Colonic mucosa (tissue), 4 donors: ENCODE measurements around the gene REG4. TPM values are rescaled to one million over a fixed set of nuclear protein-coding genes. Genes with fewer than 3 reads are reported as not detected.

ENCODE experiments used
- DNase-seq: peaks from one replicate; pipeline ENCODE4 v3.0.0-alpha.2; 2020
- H3K27ac ChIP-seq: fragments of 200-600 bp; one replicate; pipeline ENCODE4 v1.8.0; 2021
- H3K27me3 ChIP-seq: fragments of 200-600 bp; one replicate; pipeline ENCODE4 v1.8.0; 2021
- H3K36me3 ChIP-seq: fragments of 200-600 bp; one replicate; pipeline ENCODE4 v1.8.0; 2021
- H3K4me1 ChIP-seq: fragments of 200-600 bp; one replicate; pipeline ENCODE4 v1.8.0; 2021; ENCODE audit warnings: mild to moderate bottlenecking
- H3K4me3 ChIP-seq: fragments of 200-600 bp; one replicate; pipeline ENCODE4 v1.8.0; 2021
- H3K9ac ChIP-seq, 2 donors: one replicate each; pipeline ENCODE4 v1.7.0; 2013; ENCODE audit warnings: control low read depth in 2 of 2, low read depth in 2 of 2, low read length in 2 of 2
- H3K9me3 ChIP-seq: fragments of 200-600 bp; one replicate; pipeline ENCODE4 v1.8.0; 2021
- CTCF ChIP-seq: fragments of 200-600 bp; IDR thresholded peaks from one replicate; pipeline ENCODE4 v1.8.0; 2022; ENCODE audit warnings: antibody characterized with exemption, mild to moderate bottlenecking
- intact Hi-C: fragments of 100-400 bp; cut with DNase I; formaldehyde crosslinking; loops from one replicate; pipeline ENCODE4 v1.14.1; 2022
- total RNA-seq, 2 donors: library from RNA; stranded (reverse); fragmentation: NEBNext Ultra II Directional in 1 of 2; extraction: Animal tissue kit (Norgen Biotek cat#: 25700) in 1 of 2; gene quantifications; one replicate each; pipeline ENCODE4 v1.2.1, GENCODE V29; 2021
- donor health status: healthy.
- donor health status: DM: no; HTN: no; CAD: no.
- donor health status: DM: no; HTN: no; CAD: no.

The REG4 gene
- total RNA-seq, 2 donors from 2014 or later: 90.2 to 169 TPM

GRCh38 chr1:119797606-119798005, 13.7 kb downstream of the REG4 start:
- intact Hi-C loops: no loop called here
- H3K36me3 ChIP-seq: no peaks in the 10 kb centered on the region

GRCh38 chr1:119797162-119797561, 14.1 kb downstream of the REG4 start:
- no peak for DNase-seq
- no peak overlapping the region for H3K9ac ChIP-seq
- no peak overlapping the region for H3K4me3 ChIP-seq
- H3K27me3 ChIP-seq: no peaks in the 10 kb centered on the region
- no peaks in the 10 kb centered on the region for H3K36me3 ChIP-seq
- no peaks in the 10 kb centered on the region for H3K4me1 ChIP-seq
- no peaks in the 10 kb centered on the region for H3K9me3 ChIP-seq
- H3K27ac ChIP-seq: no peak overlapping the region
- intact Hi-C loops: no loop called here
- TF ChIP-seq CTCF: no peak

More at GRCh38 chr1:119797606-119798005, 13.7 kb downstream of the REG4 start:
- DNase-seq: no peak
- no peak overlapping the region for H3K27ac ChIP-seq
- H3K9me3 ChIP-seq: no peaks in the 10 kb centered on the region
- no peaks in the 10 kb centered on the region for H3K27me3 ChIP-seq
- no peak for TF ChIP-seq CTCF
- no peak overlapping the region for H3K9ac ChIP-seq
- H3K4me1 ChIP-seq: no peaks in the 10 kb centered on the region
- H3K4me3 ChIP-seq: no peak overlapping the region

- Histone ChIP-seq H3K27me3 (no peaks in the 10 kb centered on the region), H3K9ac (no peak overlapping the region), H3K9me3 (no peaks in the 10 kb centered on the region), H3K27ac (no peak overlapping the region), H3K4me1 (peaks cover 6% of the 10 kb centered on the region), H3K4me3 (no peak overlapping the region), H3K36me3 (no peaks in the 10 kb centered on the region)
- DNase-seq: no peak
- no peak for TF ChIP-seq CTCF
- intact Hi-C loops: no loop called here
These were observed 15.7 kb downstream of the REG4 start for GRCh38 chr1:119795261-119796200.

- Histone ChIP-seq H3K9me3 (no peaks in the 10 kb centered on the region), H3K36me3 (no peaks in the 10 kb centered on the region), H3K4me3 (no peak overlapping the region), H3K4me1 (peaks cover 10% of the 10 kb centered on the region), H3K27ac (no peak overlapping the region), H3K9ac (no peak overlapping the region), H3K27me3 (no peaks in the 10 kb centered on the region)
- intact Hi-C loops: no loop called here
- DNase-seq: no peak
- TF ChIP-seq CTCF: no peak
These were observed 16.4 kb downstream of the REG4 start for GRCh38 chr1:119794876-119795240.

- DNase-seq: no peak
- intact Hi-C loops: no loop called here
- Histone ChIP-seq H3K27ac (no peak overlapping the region), H3K27me3 (no peaks in the 10 kb centered on the region), H3K9me3 (no peaks in the 10 kb centered on the region), H3K4me3 (no peak overlapping the region), H3K36me3 (no peaks in the 10 kb centered on the region), H3K4me1 (peaks cover 10% of the 10 kb centered on the region), H3K9ac (no peak overlapping the region)
- TF ChIP-seq CTCF: no peak
These were observed 16.9 kb downstream of the REG4 start for GRCh38 chr1:119794230-119794875.
